ENCODE results near the gene FYCO1.

DNA sequence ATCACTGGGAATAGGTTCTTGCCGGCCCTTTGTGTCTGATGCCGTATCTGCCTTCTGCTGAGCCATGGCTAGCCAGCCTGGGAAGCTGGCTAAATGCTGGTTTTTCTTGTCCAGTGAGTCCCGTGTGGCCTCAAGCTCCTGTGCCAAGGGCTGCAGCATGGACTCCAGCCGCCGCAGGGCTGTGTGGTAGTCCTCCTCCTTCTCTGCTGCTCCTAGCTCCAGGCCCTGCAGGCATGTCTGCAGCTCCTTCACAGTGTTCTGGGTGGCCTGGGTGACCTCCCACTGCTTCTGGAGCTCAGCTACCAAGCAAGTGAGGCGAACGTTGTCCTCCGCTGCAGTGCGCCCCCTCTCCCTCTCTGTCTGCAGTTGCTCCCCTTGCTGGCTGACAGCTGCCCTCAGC is 27.5 kb downstream of the FYCO1 start:
- TF ChIP-seq, protein P1, sequence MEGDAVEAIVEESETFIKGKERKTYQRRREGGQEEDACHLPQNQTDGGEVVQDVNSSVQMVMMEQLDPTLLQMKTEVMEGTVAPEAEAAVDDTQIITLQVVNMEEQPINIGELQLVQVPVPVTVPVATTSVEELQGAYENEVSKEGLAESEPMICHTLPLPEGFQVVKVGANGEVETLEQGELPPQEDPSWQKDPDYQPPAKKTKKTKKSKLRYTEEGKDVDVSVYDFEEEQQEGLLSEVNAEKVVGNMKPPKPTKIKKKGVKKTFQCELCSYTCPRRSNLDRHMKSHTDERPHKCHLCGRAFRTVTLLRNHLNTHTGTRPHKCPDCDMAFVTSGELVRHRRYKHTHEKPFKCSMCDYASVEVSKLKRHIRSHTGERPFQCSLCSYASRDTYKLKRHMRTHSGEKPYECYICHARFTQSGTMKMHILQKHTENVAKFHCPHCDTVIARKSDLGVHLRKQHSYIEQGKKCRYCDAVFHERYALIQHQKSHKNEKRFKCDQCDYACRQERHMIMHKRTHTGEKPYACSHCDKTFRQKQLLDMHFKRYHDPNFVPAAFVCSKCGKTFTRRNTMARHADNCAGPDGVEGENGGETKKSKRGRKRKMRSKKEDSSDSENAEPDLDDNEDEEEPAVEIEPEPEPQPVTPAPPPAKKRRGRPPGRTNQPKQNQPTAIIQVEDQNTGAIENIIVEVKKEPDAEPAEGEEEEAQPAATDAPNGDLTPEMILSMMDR (IDR thresholded peaks at IDR 0.05; ENCODE audit: low read depth, low read length), result no peak
- TF ChIP-seq EZH2phosphoT487 (IDR thresholded peaks at IDR 0.05; ENCODE audit: low read depth), result no peak
